SJSA1 (cell line): ENCODE measurements around the gene ENPP6. TPM values are rescaled to one million over a fixed set of nuclear protein-coding genes. Genes with fewer than 3 reads are reported as not detected.

ENCODE experiments used
- DNase-seq, 2 experiments: peaks; one replicate each; pipeline ENCODE4 v3.0.0-alpha.2; 2015 to 2020; ENCODE audit warnings: low spot score in 2 of 2, low read depth in 1 of 2
- H3K27ac ChIP-seq: fragments of 250-450 bp; sonication (Bioruptor Pico); 2 replicates; pipeline ENCODE4 v1.5.1; 2020; ENCODE audit warnings: mild to moderate bottlenecking, moderate library complexity
- H3K27me3 ChIP-seq: fragments of 250-450 bp; sonication (Bioruptor Pico); replicated peaks from 2 replicates; pipeline ENCODE4 v1.5.1; 2020; ENCODE audit warnings: mild to moderate bottlenecking, moderate library complexity
- H3K36me3 ChIP-seq: fragments of 250-450 bp; sonication (Bioruptor Pico); 2 replicates; pipeline ENCODE4 v1.5.1; 2020; ENCODE audit warnings: mild to moderate bottlenecking
- H3K4me1 ChIP-seq: fragments of 250-450 bp; sonication (Bioruptor Pico); replicated peaks from 2 replicates; pipeline ENCODE4 v1.6.1; 2021; ENCODE audit warnings: mild to moderate bottlenecking
- H3K4me3 ChIP-seq: fragments of 250-450 bp; sonication (Bioruptor Pico); 2 replicates; pipeline ENCODE4 v1.5.1; 2020; ENCODE audit warnings: mild to moderate bottlenecking
- H3K9me3 ChIP-seq: fragments of 250-450 bp; sonication (Bioruptor Pico); replicated peaks from 2 replicates; pipeline ENCODE4 v1.5.1; 2020; ENCODE audit warnings: mild to moderate bottlenecking
- total RNA-seq: library from RNA; depleted of rRNA; stranded (reverse); fragments of >200 nt; shearing (Covaris generic); gene quantifications from 2 replicates; pipeline ENCODE4 v1.2.3, GENCODE V29; 2014

The ENPP6 gene
- total RNA-seq, 1 experiment from 2014 or later, result not detected

DNA sequence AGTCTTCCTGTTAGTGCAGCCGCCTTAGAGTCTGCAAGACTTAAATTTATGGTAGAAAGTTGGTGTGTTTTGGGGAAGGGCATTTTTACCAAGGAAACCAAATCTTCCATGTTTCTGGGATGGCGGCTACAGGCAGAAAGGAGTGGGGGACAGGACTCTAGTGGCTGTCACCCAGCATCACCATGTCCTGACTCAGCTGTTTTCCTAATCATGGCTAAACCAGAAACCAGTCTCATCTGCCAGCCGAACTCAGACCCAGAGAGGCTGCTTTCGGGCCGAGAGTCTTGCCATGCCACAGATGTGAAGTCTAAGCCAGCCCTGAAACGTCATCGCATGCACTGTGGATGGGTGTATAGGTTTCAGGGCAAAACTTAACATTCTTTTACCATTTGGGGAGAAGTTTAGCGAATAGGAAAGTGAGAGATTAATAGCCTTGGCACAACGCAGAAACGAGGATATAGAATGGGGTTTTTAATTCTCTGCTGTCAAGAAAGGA lies 109.6 kb downstream of the ENPP6 start:
- Histone ChIP-seq H3K4me1 (no peaks in the 10 kb centered on the region), H3K4me3 (no peak overlapping the region), H3K27me3 (no peaks in the 10 kb centered on the region), H3K27ac (no peak overlapping the region), H3K36me3 (no peaks in the 10 kb centered on the region), H3K9me3 (no peaks in the 10 kb centered on the region)
- DNase-seq, result no peak

DNA sequence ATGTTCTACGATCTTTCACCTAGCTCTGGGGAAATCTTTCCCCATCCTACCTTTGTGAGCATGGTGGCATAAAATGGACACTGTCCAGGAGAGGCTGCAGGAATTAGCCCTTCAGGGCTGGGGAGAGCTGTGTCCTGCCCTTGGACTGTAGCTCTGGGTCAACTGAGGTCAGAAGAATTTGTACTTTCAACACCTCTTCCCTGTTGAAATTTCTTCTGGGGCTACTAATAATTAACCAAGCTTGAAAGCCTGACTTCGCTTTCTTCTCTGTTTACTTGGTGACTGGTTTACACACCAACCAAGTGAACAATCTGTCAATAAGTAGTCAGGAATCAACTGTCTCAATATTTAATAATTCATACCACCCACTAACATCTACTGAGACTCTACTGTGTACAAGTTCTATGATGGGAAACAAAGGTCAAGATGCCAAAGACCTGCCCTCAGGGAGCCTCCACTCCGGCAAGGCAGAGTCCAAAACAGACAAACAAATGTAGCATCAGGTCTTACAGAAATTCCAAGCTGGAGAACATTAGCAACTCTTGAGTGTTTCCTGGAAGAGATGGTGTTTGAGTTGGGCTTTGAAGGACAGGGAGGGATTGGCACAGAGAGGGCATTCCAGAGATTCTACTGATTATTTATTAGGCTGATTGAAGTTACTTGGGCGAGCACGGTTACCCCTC lies 113.1 kb downstream of the ENPP6 start:
- Histone ChIP-seq H3K36me3 (no peaks in the 10 kb centered on the region), H3K4me3 (no peak overlapping the region), H3K4me1 (no peaks in the 10 kb centered on the region), H3K9me3 (no peaks in the 10 kb centered on the region), H3K27me3 (no peaks in the 10 kb centered on the region), H3K27ac (no peak overlapping the region)
- no peak for DNase-seq

DNA sequence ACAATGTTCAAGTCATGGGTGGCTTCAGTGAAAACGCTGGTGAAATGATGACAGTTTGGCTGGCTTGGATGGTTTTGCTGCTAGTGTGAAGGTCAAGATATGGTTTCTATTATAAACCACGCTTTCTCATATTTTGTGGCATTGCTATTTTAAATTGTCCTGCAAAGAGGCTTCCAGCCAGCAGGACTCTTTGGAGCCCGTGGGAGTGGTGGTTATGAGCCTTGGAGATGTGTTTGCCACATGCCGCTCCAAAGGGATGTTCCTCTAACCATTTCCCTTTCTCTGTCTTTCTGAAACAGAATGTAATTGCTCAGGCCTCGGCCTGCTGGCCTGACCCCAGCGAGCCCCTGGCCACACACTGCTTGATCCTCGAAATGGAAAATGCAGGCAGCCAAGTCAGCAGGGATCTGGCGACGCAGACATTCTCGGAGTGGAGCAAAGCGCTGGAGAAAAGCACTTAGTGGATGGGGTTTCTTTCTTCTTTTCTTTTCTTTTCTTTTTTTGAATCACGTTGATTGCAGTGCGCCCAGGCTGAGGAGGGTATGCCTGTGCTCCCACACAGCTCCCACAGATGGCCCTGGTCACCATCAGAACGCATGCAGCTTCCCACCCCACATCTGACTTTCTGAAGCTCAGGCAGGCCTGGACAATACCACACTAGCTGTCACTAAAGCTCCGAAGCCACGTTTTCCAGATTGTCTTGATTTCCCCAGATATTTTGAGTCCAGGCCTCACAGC lies 114.0 kb downstream of the ENPP6 start:
- no peak for DNase-seq
- no peak overlapping the region for H3K27ac ChIP-seq

DNA sequence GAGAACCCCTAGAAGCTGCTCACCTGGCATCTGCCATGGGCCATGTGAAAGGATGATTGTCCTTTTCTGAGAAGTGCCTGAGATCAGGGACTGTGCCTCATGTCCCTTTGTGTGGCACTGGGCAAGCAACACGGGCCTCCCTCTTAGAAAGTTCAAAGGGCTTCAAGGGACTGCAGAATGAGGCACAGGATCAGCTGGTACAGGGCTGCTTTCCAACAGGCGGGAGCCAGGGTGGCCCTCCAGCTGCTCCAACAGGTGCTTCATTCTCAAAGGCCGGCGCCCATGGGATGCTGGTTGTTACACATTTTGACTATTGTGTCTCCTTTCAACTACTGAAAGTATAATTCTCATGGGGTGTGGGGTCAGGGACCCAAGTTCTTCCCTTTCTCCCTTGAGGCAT lies 114.7 kb downstream of the ENPP6 start:
- no peak overlapping the region for H3K27ac ChIP-seq
- H3K27me3 ChIP-seq, result no peaks in the 10 kb centered on the region

More for the DNA sequence above, 114.0 kb downstream of the ENPP6 start:
- Histone ChIP-seq H3K4me1 (no peaks in the 10 kb centered on the region), H3K27me3 (no peaks in the 10 kb centered on the region), H3K9me3 (no peaks in the 10 kb centered on the region), H3K36me3 (no peaks in the 10 kb centered on the region), H3K4me3 (no peak overlapping the region)

DNA sequence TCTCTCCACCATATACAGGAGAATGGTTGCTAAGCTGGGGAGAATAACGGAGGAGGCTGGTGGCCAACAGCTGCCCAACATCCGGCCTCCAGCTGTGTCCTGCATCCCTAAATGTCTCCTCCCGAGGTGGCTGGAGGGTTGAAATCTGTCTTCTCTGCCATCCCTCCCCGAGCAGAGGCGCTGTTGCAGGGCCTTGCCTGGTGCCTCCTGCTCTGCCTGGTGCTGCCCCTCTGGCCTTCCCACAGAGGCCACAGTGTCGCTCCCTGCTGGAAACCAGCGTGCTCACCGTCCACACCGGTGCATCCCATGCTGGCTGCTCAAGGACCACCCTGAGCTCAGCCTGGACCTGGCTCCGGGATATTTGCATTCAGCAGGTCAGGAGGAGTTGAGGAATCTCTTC lies 115.2 kb downstream of the ENPP6 start:
- Histone ChIP-seq H3K27me3 (no peaks in the 10 kb centered on the region), H3K36me3 (no peaks in the 10 kb centered on the region), H3K4me1 (no peaks in the 10 kb centered on the region), H3K4me3 (no peak overlapping the region), H3K9me3 (no peaks in the 10 kb centered on the region), H3K27ac (no peak overlapping the region)
- no peak for DNase-seq

More for the DNA sequence above, 114.7 kb downstream of the ENPP6 start:
- Histone ChIP-seq H3K4me1 (no peaks in the 10 kb centered on the region), H3K36me3 (no peaks in the 10 kb centered on the region), H3K4me3 (no peak overlapping the region), H3K9me3 (no peaks in the 10 kb centered on the region)
- no peak for DNase-seq

DNA sequence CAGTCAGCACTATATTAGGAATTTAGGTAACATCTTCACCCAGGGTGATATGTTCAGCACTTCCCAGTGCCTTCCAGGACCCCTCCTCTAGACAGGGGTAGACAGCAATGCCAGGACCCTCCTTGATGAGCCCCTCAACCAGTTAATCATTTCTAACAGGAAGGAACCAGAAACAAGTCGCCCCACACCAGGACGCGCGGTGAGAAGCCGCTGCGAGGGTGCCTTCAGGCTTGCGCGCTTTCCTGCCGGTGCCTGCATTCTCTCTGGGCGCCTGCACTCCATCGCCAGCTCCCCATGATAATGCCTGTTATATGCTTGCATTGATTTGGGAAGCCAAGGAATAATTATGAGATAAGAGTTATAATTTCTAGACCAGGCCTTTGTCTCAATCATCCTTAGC lies 116.0 kb downstream of the ENPP6 start:
- no peak overlapping the region for H3K4me3 ChIP-seq
- no peaks in the 10 kb centered on the region for H3K36me3 ChIP-seq
- no peaks in the 10 kb centered on the region for H3K27me3 ChIP-seq
- no peak for DNase-seq
- no peak overlapping the region for H3K27ac ChIP-seq
- H3K9me3 ChIP-seq, result no peaks in the 10 kb centered on the region
- H3K4me1 ChIP-seq, result no peaks in the 10 kb centered on the region

DNA sequence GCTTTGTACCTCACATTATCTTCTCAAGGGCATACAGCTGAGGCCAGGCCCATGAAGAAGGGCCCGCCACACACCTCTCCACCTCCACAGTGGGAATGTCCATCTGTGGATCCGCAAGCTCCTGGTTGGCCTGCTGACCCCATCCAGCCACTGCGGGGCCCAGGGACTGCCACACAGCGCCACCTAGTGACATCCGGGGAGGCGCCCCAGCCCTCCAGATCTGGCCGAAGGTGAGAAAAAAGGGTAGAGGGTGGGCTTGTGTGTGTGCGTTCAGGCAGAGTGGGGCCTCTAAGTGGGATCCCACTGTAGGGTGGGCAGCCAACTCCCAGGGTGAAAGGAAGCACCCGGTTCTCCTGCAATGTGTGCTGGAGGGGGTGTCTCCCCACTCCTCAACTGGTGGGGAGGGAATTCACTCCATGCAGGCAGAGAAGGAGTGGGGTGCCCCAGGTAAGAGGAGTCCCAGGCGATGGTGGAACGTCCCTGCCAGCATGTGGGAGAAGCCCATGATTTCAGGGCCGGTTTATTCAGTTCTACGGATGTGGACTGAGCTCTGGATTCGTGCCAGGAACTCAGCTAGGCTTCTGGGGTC lies 117.3 kb downstream of the ENPP6 start:
- Histone ChIP-seq H3K27ac (no peak overlapping the region), H3K4me1 (no peaks in the 10 kb centered on the region), H3K4me3 (no peak overlapping the region), H3K36me3 (no peaks in the 10 kb centered on the region), H3K27me3 (no peaks in the 10 kb centered on the region), H3K9me3 (no peaks in the 10 kb centered on the region)
- peak in 1 of 2 experiments; percentile 11 for DNase-seq

DNA sequence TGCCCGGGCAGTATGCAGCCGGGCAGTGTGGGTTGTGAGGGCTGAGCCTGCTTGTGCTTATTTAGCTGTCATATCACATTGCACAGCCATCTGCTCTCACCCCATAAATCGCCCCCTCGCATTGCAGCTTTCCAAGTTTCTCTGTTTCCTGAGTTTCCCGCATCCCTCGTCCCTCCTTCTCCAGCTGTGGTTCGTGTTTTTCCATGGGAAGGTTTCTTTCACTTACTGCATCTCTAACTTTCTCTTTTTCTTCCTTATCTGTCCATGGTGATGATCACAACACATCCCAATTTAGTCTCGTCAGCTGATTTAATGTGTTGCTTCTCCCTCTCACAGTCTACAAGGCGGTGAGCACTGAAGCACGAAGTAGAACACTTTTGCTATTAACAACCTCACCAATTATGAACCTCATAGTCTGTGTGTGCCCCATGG lies 118.1 kb downstream of the ENPP6 start:
- Histone ChIP-seq H3K4me3 (no peak overlapping the region), H3K27ac (no peak overlapping the region), H3K9me3 (no peaks in the 10 kb centered on the region), H3K27me3 (no peaks in the 10 kb centered on the region), H3K4me1 (no peaks in the 10 kb centered on the region), H3K36me3 (no peaks in the 10 kb centered on the region)
- DNase-seq, result no peak

DNA sequence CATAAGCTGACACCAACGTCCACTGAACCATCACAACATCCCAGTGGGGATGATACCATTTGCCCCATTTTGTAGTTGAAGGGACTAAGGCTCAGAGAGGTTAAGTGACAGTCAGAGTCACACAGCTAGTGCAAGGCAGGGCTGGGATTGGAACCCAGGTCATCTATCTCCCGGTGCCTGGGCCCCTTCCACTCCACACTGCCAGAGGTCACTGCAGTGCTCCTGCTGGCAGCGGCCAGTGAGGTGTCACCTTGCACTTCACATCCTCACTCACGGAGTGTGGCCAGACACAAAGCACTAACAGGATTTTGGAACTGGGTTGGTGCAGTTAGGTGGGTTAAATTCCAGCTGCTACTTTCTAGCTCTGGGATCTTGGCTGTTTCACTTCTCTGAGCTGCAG lies 118.7 kb downstream of the ENPP6 start:
- H3K4me3 ChIP-seq, result no peak overlapping the region
- no peaks in the 10 kb centered on the region for H3K4me1 ChIP-seq
- H3K27ac ChIP-seq, result no peak overlapping the region
- H3K9me3 ChIP-seq, result no peaks in the 10 kb centered on the region
- H3K27me3 ChIP-seq, result no peaks in the 10 kb centered on the region
- no peaks in the 10 kb centered on the region for H3K36me3 ChIP-seq
- DNase-seq, result no peak

DNA sequence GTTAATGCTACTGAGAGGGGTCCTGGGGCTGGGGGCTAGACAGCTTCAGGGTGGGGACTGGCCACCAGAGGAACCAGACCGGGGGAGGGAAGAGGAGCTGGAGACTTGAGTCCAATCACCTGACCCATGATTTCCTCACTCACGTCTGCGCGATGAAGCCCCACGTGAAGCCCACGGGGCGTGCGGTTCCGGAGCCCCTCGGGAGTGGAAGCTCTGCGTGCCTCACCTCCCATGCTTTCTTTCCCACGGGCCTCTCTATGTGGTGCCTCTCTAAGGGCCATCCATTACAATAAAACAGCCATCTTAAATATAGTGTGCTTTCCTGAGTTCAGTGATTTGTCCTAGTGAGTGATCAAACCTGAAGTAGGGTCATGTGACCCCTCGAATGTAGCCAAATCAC lies 119.9 kb downstream of the ENPP6 start:
- Histone ChIP-seq H3K4me3 (no peak overlapping the region), H3K36me3 (no peaks in the 10 kb centered on the region), H3K27ac (no peak overlapping the region), H3K4me1 (no peaks in the 10 kb centered on the region), H3K9me3 (no peaks in the 10 kb centered on the region), H3K27me3 (no peaks in the 10 kb centered on the region)
- no peak for DNase-seq

DNA sequence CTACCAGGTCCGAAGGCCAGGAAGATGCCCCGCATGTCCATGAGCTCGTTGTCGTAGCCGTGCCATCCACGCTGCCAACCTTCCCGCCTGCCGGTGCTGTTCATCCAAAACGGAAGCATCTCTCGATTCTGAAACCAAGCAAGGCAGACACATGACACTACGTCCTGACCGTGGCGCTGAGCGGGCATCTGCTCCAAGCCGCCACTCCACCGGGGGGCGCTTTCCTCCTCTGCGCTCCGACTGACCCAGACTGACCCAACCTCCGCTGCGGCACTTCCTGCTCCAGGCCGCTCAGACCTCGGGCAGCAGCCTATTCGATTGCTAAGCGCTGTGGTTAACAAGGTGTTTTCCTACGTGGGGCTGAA lies 120.5 kb downstream of the ENPP6 start:
- Histone ChIP-seq H3K27ac (no peak overlapping the region), H3K27me3 (no peaks in the 10 kb centered on the region), H3K9me3 (no peaks in the 10 kb centered on the region), H3K36me3 (no peaks in the 10 kb centered on the region), H3K4me1 (no peaks in the 10 kb centered on the region), H3K4me3 (no peak overlapping the region)
- no peak for DNase-seq

DNA sequence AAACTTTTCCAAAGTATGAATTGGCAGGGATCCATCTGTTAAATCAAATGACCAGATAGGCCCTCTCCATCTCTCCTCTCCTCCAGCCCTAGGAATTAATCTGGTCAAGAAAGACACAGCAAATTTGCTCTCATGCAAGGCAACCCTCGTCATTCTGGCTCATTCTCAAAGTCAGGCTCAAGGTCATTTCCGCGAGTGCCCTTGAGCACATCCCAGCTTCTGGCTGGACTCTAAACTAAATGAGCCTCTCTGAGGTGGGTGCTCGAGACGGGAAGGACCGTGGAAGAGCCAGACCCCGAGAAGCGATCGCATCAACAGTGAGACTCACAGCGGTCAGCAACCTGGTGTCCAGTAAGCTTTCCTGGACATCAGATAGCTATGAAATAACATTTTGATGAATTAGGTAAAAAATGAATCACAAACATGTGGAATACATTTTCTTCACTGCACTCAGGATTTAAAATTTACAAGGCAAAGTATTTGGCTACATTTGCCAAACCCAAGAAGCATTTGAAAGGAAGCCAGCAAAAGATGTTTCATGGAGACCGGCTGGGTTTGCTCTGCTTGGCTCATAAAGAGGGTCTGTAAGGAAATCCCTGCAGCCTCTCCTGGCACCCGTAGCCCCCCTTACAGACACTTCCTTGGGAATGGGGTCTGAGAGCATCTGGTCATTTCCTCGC lies 121.0 kb downstream of the ENPP6 start:
- no peak for DNase-seq
- Histone ChIP-seq H3K9me3 (no peaks in the 10 kb centered on the region), H3K36me3 (no peaks in the 10 kb centered on the region), H3K27ac (no peak overlapping the region), H3K27me3 (no peaks in the 10 kb centered on the region), H3K4me1 (no peaks in the 10 kb centered on the region), H3K4me3 (no peak overlapping the region)

DNA sequence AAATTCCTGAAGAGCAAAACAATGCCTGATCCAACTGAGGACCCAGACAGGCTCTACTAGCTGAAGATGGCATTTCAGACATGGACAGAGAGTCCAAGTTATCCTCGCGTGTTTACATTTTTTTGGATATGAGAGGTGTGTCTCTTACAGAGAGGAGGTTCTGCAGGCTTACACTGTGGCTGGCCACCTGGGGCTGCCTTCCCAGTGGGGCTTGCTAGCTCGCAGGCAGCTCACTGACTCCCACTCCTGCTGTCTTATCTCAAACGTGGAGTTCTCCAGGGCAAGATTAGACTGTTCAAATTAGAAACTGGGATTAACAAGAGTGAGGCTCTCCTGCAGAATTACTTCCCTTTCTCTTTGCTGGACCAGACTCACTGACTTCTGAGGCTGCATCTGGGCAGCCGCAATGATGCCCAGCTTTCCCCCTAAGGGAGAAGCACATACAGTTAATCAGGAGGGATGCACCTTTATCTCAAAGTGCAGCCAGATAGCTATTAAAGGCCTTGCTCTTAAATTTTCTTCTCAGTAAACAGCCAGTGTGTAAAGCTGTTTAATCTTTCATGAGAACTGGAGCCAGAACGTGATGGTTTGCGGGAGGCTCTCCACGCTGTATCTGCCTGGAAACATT lies 123.0 kb downstream of the ENPP6 start:
- no peaks in the 10 kb centered on the region for H3K9me3 ChIP-seq
- H3K27ac ChIP-seq, result no peak overlapping the region
- no peak for DNase-seq
- H3K36me3 ChIP-seq, result no peaks in the 10 kb centered on the region
- no peak overlapping the region for H3K4me3 ChIP-seq
- H3K4me1 ChIP-seq, result no peaks in the 10 kb centered on the region
- H3K27me3 ChIP-seq, result no peaks in the 10 kb centered on the region
